Loucy (cell line): ENCODE data around the gene DOCK3.

Experiments
- EZH2phosphoT487 ChIP-seq: fragments of 200-600 bp; IDR thresholded peaks from 2 replicates; pipeline ENCODE4 v1.6.1; 2018; ENCODE audit warnings: antibody characterized with exemption, mild to moderate bottlenecking, moderate library complexity, borderline replicate concordance
- TF ChIP-seq, protein P1 (sequence below): fragments of 200-600 bp; sonication (generic); conservative IDR thresholded peaks from 2 replicates; pipeline ENCODE4 v1.5.1; 2014; ENCODE audit warnings: mild to moderate bottlenecking, antibody characterized with exemption, low read length

DNA sequence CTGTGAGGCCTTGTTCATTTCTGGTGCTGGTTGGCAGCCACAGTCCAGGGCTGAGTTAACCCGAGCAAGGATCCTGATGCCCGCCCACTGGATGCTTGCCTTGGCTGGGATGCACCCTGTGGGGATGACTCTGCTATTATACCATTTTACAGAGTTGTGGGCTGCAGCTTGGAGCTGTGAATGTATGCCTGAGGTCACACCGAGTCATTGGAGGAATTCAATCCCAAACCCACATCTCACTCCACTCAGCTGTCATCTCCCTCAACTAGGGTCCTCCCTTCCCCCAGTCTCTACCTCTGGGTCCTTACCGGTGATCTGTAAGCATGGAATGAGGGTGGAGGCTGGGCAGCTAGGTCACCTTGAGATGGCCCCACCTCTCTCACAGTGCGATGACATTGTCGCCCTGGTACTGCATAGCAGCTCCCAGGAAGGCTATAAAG is 35.7 kb upstream of the DOCK3 start:
- TF ChIP-seq, protein P1, sequence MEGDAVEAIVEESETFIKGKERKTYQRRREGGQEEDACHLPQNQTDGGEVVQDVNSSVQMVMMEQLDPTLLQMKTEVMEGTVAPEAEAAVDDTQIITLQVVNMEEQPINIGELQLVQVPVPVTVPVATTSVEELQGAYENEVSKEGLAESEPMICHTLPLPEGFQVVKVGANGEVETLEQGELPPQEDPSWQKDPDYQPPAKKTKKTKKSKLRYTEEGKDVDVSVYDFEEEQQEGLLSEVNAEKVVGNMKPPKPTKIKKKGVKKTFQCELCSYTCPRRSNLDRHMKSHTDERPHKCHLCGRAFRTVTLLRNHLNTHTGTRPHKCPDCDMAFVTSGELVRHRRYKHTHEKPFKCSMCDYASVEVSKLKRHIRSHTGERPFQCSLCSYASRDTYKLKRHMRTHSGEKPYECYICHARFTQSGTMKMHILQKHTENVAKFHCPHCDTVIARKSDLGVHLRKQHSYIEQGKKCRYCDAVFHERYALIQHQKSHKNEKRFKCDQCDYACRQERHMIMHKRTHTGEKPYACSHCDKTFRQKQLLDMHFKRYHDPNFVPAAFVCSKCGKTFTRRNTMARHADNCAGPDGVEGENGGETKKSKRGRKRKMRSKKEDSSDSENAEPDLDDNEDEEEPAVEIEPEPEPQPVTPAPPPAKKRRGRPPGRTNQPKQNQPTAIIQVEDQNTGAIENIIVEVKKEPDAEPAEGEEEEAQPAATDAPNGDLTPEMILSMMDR: no peak
- no peak for TF ChIP-seq EZH2phosphoT487
